Hindlimb muscle (tissue), 1 donor: ENCODE results near the gene MYADML2. TPM values are rescaled to one million over a fixed set of nuclear protein-coding genes. Genes with fewer than 3 reads are reported as not detected.

ENCODE experiments used
- DNase-seq: peaks from one replicate; pipeline ENCODE4 v3.0.0-alpha.2; 2013
- polyA plus RNA-seq: library from polyadenylated mRNA; unstranded; fragments of 120-200 nt; gene quantifications from one replicate; pipeline ENCODE4 v1.2.1, GENCODE V29; 2013; ENCODE audit not compliant: insufficient read length

The MYADML2 gene
- polyA plus RNA-seq, 1 donor = 25.0 TPM

- DNase-seq = no peak
Measured at GRCh38 chr17:81935709-81936084, 11.3 kb downstream of the MYADML2 start.

GRCh38 chr17:81934850-81935708 lies 12.0 kb downstream of the MYADML2 start:
- no peak for DNase-seq

GRCh38 chr17:81934098-81934757 lies 12.8 kb downstream of the MYADML2 start:
- DNase-seq = no peak

GRCh38 chr17:81933178-81933699 lies 13.8 kb downstream of the MYADML2 start:
- DNase-seq = no peak

GRCh38 chr17:81932333-81932983 lies 14.6 kb downstream of the MYADML2 start:
- no peak for DNase-seq

GRCh38 chr17:81931557-81932332 lies 15.3 kb downstream of the MYADML2 start:
- DNase-seq = no peak

- no peak for DNase-seq
Measured at GRCh38 chr17:81931189-81931556, 15.9 kb downstream of the MYADML2 start.

GRCh38 chr17:81930142-81931125 lies 16.6 kb downstream of the MYADML2 start:
- no peak for DNase-seq

- DNase-seq = no peak
Measured at GRCh38 chr17:81929253-81930141, 17.5 kb downstream of the MYADML2 start.

- DNase-seq = no peak
Measured at GRCh38 chr17:81928544-81929252, 18.3 kb downstream of the MYADML2 start.

- peak; percentile 97 for DNase-seq
Measured at GRCh38 chr17:81927653-81928543, 19.1 kb downstream of the MYADML2 start, which contains the start of gene MAFG. Gene MAFG, minus strand, starts transcription at chr17:81927735. Its CDS starts 4,550 bp downstream, at chr17:81923185.

- DNase-seq = no peak
Measured at GRCh38 chr17:81927152-81927652, 19.8 kb downstream of the MYADML2 start.

GRCh38 chr17:81926451-81927151 lies 20.4 kb downstream of the MYADML2 start:
- peak; percentile 73 for DNase-seq

GRCh38 chr17:81925860-81926450 lies 21.1 kb downstream of the MYADML2 start:
- no peak for DNase-seq

- DNase-seq = no peak
Measured at GRCh38 chr17:81924557-81925532, 22.2 kb downstream of the MYADML2 start.
